Neural progenitor cell (in vitro differentiated cells): Measurements from ENCODE around the gene LRP1-AS. TPM values are rescaled to one million over a fixed set of nuclear protein-coding genes. Genes with fewer than 3 reads are reported as not detected.

Experiments used
- DNase-seq: peaks from one replicate; pipeline ENCODE4 v3.0.0-alpha.2; 2016; ENCODE audit warnings: low spot score
- H2AFZ ChIP-seq: fragments of 200-600 bp; sonication (generic); replicated peaks from 2 replicates; pipeline ENCODE4 v1.6.1; 2016; ENCODE audit warnings: antibody characterized with exemption
- H3F3A ChIP-seq: fragments of 200-600 bp; sonication (generic); 2 replicates; pipeline ENCODE4 v1.6.1; 2016; ENCODE audit warnings: antibody characterized with exemption, low read depth
- H3K27ac ChIP-seq: fragments of 200-600 bp; sonication (generic); 2 replicates; pipeline ENCODE4 v1.5.1; 2016; ENCODE audit warnings: mild to moderate bottlenecking
- H3K27me3 ChIP-seq: fragments of 200-600 bp; sonication (generic); 2 replicates; pipeline ENCODE4 v1.6.1; 2016; ENCODE audit warnings: mild to moderate bottlenecking, moderate library complexity
- H3K36me3 ChIP-seq: fragments of 200-600 bp; sonication (generic); 2 replicates; pipeline ENCODE4 v1.5.1; 2016
- H3K4me1 ChIP-seq: fragments of 200-600 bp; sonication (generic); 2 replicates; pipeline ENCODE4 v1.6.1; 2016; ENCODE audit warnings: mixed run types
- H3K4me2 ChIP-seq: fragments of 200-600 bp; sonication (generic); 2 replicates; pipeline ENCODE4 v1.6.1; 2016
- H3K4me3 ChIP-seq: fragments of 200-600 bp; sonication (generic); 2 replicates; pipeline ENCODE4 v1.5.1; 2016
- H3K79me2 ChIP-seq: fragments of 200-600 bp; sonication (generic); 2 replicates; pipeline ENCODE4 v1.6.1; 2016; ENCODE audit warnings: low read depth
- H3K9ac ChIP-seq: fragments of 200-600 bp; sonication (generic); 2 replicates; pipeline ENCODE4 v1.6.1; 2016
- H3K9me3 ChIP-seq: fragments of 200-600 bp; sonication (generic); 2 replicates; pipeline ENCODE4 v1.5.1; 2016; ENCODE audit warnings: low read depth
- H4K20me1 ChIP-seq: fragments of 200-600 bp; sonication (generic); 2 replicates; pipeline ENCODE4 v1.6.1; 2016; ENCODE audit warnings: low read depth
- H3K27ac Mint-ChIP-seq: 3 replicates; pipeline ENCODE4 v1.8.0; 2021; ENCODE audit warnings: mixed read lengths
- H3K27me3 Mint-ChIP-seq: 2 replicates; pipeline ENCODE4 v1.8.0; 2022; ENCODE audit warnings: low read depth, mild to moderate bottlenecking, inconsistent platforms, moderate library complexity, mixed read lengths; ENCODE audit not compliant: insufficient read depth
- H3K36me3 Mint-ChIP-seq: 3 replicates; pipeline ENCODE4 v1.8.0; 2021; ENCODE audit warnings: mixed read lengths
- H3K4me1 Mint-ChIP-seq: 3 replicates; pipeline ENCODE4 v1.8.0; 2021; ENCODE audit warnings: mixed read lengths
- H3K4me3 Mint-ChIP-seq: 3 replicates; pipeline ENCODE4 v1.8.0; 2021; ENCODE audit warnings: mild to moderate bottlenecking, moderate library complexity, mixed read lengths
- H3K9me3 Mint-ChIP-seq: 3 replicates; pipeline ENCODE4 v1.8.0; 2020; ENCODE audit warnings: mixed read lengths
- EZH2 ChIP-seq: fragments of 200-600 bp; sonication (generic); IDR thresholded peaks from 2 replicates; pipeline ENCODE4 v1.6.1; 2017; ENCODE audit warnings: antibody characterized with exemption, mild to moderate bottlenecking, moderate library complexity
- EZH2phosphoT487 ChIP-seq: fragments of 200-600 bp; sonication (generic); IDR thresholded peaks from 2 replicates; pipeline ENCODE4 v1.6.1; 2017; ENCODE audit warnings: antibody characterized with exemption
- total RNA-seq: library from RNA; depleted of rRNA; stranded (reverse); fragments of >200 nt; gene quantifications from 2 replicates; pipeline ENCODE4 v1.2.3, GENCODE V29; 2015; ENCODE audit warnings: low replicate concordance
- TF ChIP-seq, protein P1 (sequence below): fragments of 200-600 bp; sonication (generic); IDR thresholded peaks from 2 replicates; pipeline ENCODE4 v1.5.1; 2017; ENCODE audit warnings: antibody characterized with exemption, mild to moderate bottlenecking

LRP1-AS gene
- total RNA-seq, 1 donor from 2014 or later: not detected

- Histone ChIP-seq H3K4me3 (peak overlapping the region; percentile 74), H3K4me2 (peak overlapping the region; percentile 87), H3K27me3 (no peaks in the 10 kb centered on the region), H4K20me1 (peaks cover 50% of the 10 kb centered on the region), H3F3A (peaks cover 30% of the 10 kb centered on the region), H3K79me2 (peaks cover 60% of the 10 kb centered on the region), H3K36me3 (no peaks in the 10 kb centered on the region), H3K9me3 (no peaks in the 10 kb centered on the region), H3K27ac (no peak overlapping the region), H3K4me1 (peaks cover 38% of the 10 kb centered on the region), H3K9ac (peak overlapping the region; percentile 65), H2AFZ (no peak overlapping the region)
- Mint-ChIP-seq H3K27ac (peak overlapping the region; percentile 77), H3K27me3 (peaks cover 13% of the 10 kb centered on the region), H3K4me3 (peak overlapping the region; percentile 93), H3K4me1 (peaks cover 54% of the 10 kb centered on the region), H3K9me3 (no peaks in the 10 kb centered on the region), H3K36me3 (no peaks in the 10 kb centered on the region)
- TF ChIP-seq EZH2phosphoT487 (no peak), EZH2 (no peak)
- TF ChIP-seq, protein P1, sequence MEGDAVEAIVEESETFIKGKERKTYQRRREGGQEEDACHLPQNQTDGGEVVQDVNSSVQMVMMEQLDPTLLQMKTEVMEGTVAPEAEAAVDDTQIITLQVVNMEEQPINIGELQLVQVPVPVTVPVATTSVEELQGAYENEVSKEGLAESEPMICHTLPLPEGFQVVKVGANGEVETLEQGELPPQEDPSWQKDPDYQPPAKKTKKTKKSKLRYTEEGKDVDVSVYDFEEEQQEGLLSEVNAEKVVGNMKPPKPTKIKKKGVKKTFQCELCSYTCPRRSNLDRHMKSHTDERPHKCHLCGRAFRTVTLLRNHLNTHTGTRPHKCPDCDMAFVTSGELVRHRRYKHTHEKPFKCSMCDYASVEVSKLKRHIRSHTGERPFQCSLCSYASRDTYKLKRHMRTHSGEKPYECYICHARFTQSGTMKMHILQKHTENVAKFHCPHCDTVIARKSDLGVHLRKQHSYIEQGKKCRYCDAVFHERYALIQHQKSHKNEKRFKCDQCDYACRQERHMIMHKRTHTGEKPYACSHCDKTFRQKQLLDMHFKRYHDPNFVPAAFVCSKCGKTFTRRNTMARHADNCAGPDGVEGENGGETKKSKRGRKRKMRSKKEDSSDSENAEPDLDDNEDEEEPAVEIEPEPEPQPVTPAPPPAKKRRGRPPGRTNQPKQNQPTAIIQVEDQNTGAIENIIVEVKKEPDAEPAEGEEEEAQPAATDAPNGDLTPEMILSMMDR: no peak
- peak; percentile 39 for DNase-seq
These were observed 18.0 kb downstream of the LRP1-AS start for GRCh38 chr12:57129321-57129842.

DNA sequence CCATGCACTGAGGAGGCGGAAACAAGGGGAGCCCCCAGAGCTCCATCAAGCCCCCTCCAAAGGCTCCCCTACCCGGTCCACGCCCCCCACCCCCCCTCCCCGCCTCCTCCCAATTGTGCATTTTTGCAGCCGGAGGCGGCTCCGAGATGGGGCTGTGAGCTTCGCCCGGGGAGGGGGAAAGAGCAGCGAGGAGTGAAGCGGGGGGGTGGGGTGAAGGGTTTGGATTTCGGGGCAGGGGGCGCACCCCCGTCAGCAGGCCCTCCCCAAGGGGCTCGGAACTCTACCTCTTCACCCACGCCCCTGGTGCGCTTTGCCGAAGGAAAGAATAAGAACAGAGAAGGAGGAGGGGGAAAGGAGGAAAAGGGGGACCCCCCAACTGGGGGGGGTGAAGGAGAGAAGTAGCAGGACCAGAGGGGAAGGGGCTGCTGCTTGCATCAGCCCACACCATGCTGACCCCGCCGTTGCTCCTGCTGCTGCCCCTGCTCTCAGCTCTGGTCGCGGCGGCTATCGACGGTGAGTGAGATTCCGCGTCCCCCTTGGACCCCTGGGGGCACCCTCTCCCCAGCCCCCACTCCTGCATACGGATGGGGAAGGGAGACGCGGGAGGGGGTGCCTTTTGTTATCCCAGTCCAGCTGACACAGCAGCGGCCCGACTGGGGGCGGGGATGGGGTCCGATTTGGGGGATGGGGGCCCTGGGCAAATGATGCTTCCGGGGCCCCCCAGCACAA, 18.7 kb downstream of the LRP1-AS start:
- DNase-seq: peak; percentile 73

GRCh38 chr12:57127726-57128518, 19.5 kb downstream of the LRP1-AS start, which contains the start of gene LRP1:
Gene LRP1 (plus strand): TSS chr12:57128483. CDS start chr12:57128965, 482 bp downstream.
- Histone ChIP-seq H3F3A (peaks cover 27% of the 10 kb centered on the region), H3K36me3 (no peaks in the 10 kb centered on the region), H3K27ac (no peak within 1 kb of the TSS), H3K9me3 (no peaks in the 10 kb centered on the region), H3K4me2 (peak within 1 kb of the TSS; percentile 87), H3K79me2 (peaks cover 46% of the 10 kb centered on the region), H3K9ac (peak within 1 kb of the TSS; percentile 65), H3K4me3 (peak within 1 kb of the TSS; percentile 74), H4K20me1 (peaks cover 36% of the 10 kb centered on the region), H3K27me3 (no peaks in the 10 kb centered on the region), H3K4me1 (peaks cover 33% of the 10 kb centered on the region), H2AFZ (peak within 1 kb of the TSS; percentile 69)
- no peaks in the 10 kb centered on the region for H3K36me3 Mint-ChIP-seq
- TF ChIP-seq EZH2phosphoT487: no peak
- TF ChIP-seq, protein P1: no peak
- no peak for TF ChIP-seq EZH2
- H3K27me3 Mint-ChIP-seq: peaks cover 14% of the 10 kb centered on the region
- peak; percentile 91 for DNase-seq
- H3K4me3 Mint-ChIP-seq: peak within 1 kb of the TSS; percentile 93
- H3K4me1 Mint-ChIP-seq: peaks cover 40% of the 10 kb centered on the region
- H3K27ac Mint-ChIP-seq: no peak within 1 kb of the TSS
- H3K9me3 Mint-ChIP-seq: no peaks in the 10 kb centered on the region

More for the DNA sequence above, 18.7 kb downstream of the LRP1-AS start:
- no peak overlapping the region for H3K27ac Mint-ChIP-seq
- peaks cover 48% of the 10 kb centered on the region for H3K4me1 Mint-ChIP-seq
- H3K36me3 Mint-ChIP-seq: no peaks in the 10 kb centered on the region
- no peaks in the 10 kb centered on the region for H3K9me3 Mint-ChIP-seq
- H3K4me3 Mint-ChIP-seq: peak overlapping the region; percentile 93
- no peaks in the 10 kb centered on the region for H3K27me3 ChIP-seq
- H3K79me2 ChIP-seq: peaks cover 54% of the 10 kb centered on the region
- H2AFZ ChIP-seq: no peak overlapping the region
- H3K27ac ChIP-seq: no peak overlapping the region
- H3K9me3 ChIP-seq: no peaks in the 10 kb centered on the region
- H4K20me1 ChIP-seq: peaks cover 44% of the 10 kb centered on the region
- peak overlapping the region; percentile 87 for H3K4me2 ChIP-seq
- no peak for TF ChIP-seq EZH2phosphoT487
- TF ChIP-seq, protein P1: no peak
- no peak for TF ChIP-seq EZH2
- H3K9ac ChIP-seq: peak overlapping the region; percentile 65
- H3F3A ChIP-seq: peaks cover 27% of the 10 kb centered on the region
- peaks cover 38% of the 10 kb centered on the region for H3K4me1 ChIP-seq
- H3K27me3 Mint-ChIP-seq: peaks cover 14% of the 10 kb centered on the region
- H3K36me3 ChIP-seq: no peaks in the 10 kb centered on the region
- peak overlapping the region; percentile 74 for H3K4me3 ChIP-seq
